Measurements from ENCODE around the gene CPNE2.
"Not testable (repeated sequence)": the region's sequence is repeated elsewhere in the genome, so short reads cannot be mapped to it uniquely, and the experiment has no call there.

CPNE2 gene

DNA sequence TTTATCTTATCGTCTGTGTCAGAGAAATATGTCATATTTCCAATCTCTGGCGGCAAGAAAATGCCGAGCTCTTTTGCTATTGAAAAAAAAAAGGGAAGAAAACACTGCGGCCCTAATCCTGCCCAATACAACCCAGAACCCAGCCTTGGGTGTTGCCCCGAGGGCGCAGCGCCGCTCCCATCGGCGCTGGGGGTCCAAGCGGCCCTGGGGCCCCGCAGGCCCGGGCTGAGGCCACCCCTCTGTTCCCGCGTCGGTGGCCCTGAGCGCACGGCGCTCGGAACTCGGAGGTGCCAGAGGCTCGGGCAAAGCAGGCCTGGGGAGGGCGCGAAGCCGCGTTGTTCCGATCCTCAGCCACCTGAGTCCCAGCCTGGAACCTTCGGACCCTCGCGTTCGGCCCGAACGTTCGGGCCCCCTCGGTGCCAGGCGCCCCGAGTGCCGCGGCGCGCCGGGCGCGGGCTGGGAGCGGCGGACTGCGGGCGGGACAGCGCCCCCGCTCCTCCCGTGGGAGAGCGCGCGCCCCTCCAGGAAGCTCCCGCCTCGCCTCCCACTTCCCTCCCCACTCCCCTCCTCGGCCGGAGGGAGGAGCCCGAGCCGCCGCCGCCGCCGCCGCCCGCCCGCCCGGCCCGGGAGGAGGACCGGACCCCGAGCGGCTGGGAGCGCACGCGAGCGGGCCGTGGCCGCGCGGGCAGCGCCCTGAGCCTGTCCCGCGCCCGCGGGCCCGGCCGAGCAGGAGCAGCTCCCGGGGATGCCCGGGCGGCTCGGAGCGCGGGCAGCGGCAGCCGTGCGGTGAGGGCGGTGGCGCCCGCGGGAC is at the start of gene CPNE2:
CPNE2 (plus strand) TSS at position 609 of the 811 bp plus-strand sequence. CDS start 18,160 bp downstream, outside the sequence.
- Histone ChIP-seq H3K27ac (peak within 1 kb of the TSS; percentile 48 to 90 (median 81)), H3K4me3 (peak within 1 kb of the TSS; percentile 45 to 83 (median 70))

- Histone ChIP-seq H3K27ac (peak overlapping the region in 8 of 21 experiments; percentile 71 to 91 (median 87)), H3K4me3 (no peak overlapping the region)
Measured at GRCh38 chr16:57043248-57043647, 49.1 kb upstream of the CPNE2 start.

GRCh38 chr16:57044931-57045693 is 47.3 kb upstream of the CPNE2 start:
- peak overlapping the region in 6 of 21 experiments; percentile 20 to 56 (median 49) for H3K27ac ChIP-seq
- no peak overlapping the region for H3K4me3 ChIP-seq

DNA sequence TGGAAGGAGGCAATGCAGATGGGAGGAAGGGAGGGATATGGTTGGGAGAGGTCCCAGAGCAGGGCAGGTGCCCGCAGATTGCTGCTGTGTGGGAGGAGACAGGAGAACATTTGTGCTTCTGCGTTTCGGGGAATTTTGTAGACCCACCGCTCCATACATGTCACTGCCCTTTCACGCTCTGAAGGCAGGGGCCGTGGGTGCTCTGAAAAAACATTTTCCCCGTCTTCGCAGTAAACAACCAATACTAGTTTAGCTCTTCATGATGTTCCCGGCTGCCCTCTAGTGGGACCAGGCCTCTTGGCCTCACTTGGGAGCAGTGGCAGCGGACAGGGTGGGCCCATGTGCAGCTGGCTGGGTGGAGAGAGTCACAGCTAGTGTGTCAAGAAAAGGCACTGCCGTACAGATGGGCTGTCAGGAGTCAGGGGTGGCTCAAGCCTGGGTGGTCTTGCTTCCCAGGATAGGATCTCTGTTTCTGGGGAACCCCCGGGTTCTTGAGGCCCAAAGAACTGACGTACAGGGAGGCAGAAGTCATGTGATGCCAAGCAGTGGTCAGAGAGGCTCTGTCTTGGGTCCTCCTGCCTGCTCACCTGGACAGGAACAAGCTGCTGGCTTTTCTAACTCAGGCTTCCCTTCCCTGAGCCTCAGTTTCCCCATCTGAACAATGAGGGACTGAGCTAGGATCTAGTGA is 46.5 kb upstream of the CPNE2 start:
- Histone ChIP-seq H3K4me3 (no peak overlapping the region), H3K27ac (peak overlapping the region in 6 of 21 experiments; percentile 0 to 56 (median 46))

DNA sequence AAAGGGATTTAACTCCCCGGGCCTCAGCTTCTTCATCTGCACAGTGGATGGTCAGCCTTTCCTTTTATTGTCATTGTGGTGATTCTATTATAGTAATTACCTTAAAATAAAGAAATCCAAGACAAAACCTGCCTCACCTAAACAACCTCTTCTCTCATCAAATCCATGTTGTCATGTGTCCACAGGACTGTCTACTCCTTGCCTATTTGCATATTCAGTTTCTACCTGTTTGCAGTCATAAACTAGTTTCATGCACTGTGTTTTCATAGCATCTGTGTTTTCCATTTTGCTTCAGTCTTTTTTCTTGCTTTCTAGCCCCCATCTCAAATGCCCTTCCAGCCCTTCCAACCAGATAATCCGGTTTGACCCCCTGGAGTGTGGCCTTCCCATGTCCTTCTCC is 44.3 kb upstream of the CPNE2 start:
- Histone ChIP-seq H3K4me3 (no peak overlapping the region), H3K27ac (no peak overlapping the region)

DNA sequence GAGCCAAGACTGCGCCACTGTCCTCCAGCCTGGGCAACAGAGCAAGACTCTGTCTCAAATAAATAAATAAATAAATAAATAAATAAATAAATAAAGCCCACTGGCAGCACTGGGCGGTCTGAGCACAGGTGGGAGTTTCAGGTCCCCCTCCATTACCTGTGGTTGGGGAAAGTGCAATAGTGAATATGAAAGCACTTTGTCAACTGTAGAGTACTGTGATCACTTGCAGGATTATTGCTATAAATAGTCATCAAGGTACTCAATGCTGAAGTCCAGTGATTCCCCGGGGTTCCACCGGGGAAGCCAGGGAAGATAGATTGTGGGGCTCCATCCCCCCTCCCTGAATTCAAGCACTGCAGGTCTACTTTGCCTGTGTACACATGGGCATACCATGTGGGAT is 42.7 kb upstream of the CPNE2 start:
- no peak overlapping the region for H3K4me3 ChIP-seq
- H3K27ac ChIP-seq: no peak overlapping the region

DNA sequence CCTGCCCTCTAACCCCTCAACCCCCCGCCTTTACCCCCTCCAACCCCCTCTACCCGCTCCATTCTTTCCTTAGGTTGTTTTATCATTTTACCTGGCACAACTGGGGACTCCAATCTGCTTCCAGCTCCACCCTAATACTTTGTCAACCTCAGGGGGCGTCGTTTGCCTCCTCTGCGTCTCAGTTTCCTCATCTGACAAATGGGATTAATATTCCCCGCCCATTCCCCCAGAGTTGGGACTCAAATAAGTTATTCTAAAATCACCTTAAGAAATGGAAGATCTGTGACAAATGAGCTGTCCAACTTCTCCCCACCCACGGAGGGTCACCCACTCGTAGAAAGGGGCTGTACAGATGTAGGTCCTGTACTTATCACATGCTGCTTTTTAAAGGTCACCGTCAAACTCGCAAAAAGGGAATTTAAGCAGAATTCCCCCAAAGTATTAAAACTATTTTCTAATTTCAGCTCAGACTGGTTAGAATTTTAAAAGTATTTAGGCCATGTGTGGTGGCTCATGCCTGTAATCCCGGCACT is 40.6 kb upstream of the CPNE2 start:
- no peak overlapping the region for H3K27ac ChIP-seq
- H3K4me3 ChIP-seq: no peak overlapping the region

- Histone ChIP-seq H3K4me3 (no peak overlapping the region), H3K27ac (no peak overlapping the region)
Measured at GRCh38 chr16:57053206-57053605, 39.2 kb upstream of the CPNE2 start.

GRCh38 chr16:57054338-57054737 is 38.0 kb upstream of the CPNE2 start:
- Histone ChIP-seq H3K27ac (no peak overlapping the region), H3K4me3 (no peak overlapping the region)

GRCh38 chr16:57054771-57055170 is 37.6 kb upstream of the CPNE2 start:
- Histone ChIP-seq H3K4me3 (no peak overlapping the region), H3K27ac (no peak overlapping the region)

DNA sequence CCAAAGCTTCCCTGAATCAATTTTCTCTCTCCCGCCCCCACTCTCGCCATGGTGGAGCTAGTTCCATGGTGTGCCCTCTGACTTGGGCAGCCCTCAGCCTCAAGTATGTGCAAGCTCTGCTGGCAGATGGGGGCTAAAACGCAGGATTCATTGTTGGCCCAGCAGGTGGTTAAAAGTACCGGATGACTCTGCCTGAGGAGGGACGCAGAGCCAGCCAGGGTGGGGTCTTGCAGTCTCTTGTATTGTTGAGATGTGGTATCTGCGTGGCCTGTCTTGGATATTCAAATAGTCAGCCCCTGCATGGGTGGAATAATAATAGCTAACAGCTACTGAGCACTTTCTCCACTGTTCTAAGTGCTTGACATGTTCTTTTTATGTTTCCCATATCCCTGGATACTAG is 36.7 kb upstream of the CPNE2 start:
- no peak overlapping the region for H3K4me3 ChIP-seq

GRCh38 chr16:57058291-57058861 is 34.0 kb upstream of the CPNE2 start:
- no peak overlapping the region for H3K4me3 ChIP-seq
- H3K27ac ChIP-seq: no peak overlapping the region

More for the DNA sequence above, 36.7 kb upstream of the CPNE2 start:
- H3K27ac ChIP-seq: no peak overlapping the region

DNA sequence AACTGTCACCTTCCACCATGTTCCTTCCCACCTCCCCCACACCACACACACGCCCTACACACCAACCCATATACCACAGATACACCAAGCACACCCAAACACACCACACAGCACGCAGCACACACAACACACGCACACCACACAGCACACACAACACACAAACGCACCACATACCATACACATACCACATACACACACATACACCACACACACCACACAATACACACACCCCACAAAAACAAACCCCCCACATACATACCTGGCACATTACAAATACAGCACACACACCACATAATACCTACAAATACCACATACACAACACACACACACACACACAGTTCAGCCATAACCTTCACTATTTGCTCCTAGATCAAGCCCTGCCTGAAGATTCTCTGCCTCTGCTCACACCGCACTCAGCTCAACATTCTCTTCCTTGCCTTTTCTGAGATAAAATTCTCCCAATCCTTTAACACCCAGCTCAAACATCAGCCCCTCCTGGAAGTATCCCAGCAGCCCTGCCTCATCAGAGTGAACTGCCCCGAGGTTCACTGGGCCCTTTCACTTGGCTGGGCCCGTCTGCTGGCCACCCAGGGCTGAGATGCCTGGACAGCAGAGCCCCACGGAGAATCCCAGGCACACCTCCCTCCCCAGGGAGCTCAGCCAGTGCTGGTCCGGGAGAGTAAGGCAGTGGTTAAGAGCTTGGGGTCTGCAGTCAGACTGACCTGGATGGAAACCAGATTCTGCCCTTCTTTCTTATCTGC is 31.9 kb upstream of the CPNE2 start:
- Histone ChIP-seq H3K4me3 (no peak overlapping the region), H3K27ac (peak overlapping the region in 11 of 21 experiments; percentile 7 to 79 (median 63))

DNA sequence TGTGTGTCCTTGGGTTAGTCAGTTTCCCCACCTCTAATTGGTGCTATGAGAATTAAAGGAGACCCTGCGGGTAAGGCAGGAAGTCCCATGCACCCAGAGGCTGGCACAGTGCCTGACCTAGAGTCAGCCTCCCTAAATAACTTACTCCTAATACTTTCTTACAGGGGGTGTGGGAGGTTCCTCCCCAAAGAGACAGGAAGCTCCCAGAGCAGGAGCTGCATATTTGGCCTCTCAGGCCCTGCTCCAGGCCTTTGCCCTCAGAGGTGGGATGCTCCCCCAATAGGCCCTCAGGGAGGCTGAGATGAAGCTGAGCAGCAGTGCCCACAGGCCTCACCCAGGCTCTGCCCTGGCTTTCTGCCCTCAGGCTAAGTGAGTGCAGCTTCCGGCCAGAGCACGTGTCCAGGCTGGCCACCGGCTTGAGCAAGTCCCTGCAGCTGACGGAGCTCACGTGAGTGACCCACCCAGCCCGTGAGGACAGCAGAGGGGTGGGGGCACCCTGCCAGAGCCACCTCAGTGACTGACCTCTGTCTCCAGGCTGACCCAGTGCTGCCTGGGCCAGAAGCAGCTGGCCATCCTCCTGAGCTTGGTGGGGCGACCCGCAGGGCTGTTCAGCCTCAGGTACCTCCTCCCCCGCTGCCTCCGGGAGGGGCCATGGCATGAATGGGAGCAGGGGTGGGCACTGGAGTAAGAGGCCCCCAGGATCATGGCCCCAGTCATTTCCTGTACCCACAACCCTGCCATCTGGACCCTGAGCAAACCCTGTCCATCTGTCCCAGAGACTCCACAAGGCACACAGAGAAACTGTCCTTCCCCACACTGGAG is 31.1 kb upstream of the CPNE2 start:
- peak overlapping the region in 16 of 21 experiments; percentile 7 to 81 (median 54) for H3K27ac ChIP-seq
- H3K4me3 ChIP-seq: no peak overlapping the region

DNA sequence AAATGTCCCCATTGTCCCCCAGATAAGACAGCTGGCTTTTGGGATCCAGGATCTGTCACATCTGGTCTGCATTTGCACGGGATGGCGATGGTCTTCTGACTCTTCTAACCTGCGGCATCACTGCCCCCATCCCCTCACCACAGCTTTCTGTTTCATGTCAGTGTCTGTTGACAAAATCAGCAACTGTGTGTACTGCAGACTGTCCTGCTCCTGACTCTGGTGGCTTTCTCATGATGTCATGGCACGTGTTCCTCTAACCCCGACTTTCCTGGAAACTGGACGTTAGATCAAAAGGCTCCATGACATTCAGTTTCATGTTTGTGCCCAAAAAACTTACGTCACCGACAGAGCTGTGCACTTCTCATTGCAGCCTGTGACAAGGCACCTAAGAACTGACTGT is 30.1 kb upstream of the CPNE2 start:
- Histone ChIP-seq H3K4me3 (no peak overlapping the region), H3K27ac (peak overlapping the region in 2 of 21 experiments; percentile 65 to 75)

DNA sequence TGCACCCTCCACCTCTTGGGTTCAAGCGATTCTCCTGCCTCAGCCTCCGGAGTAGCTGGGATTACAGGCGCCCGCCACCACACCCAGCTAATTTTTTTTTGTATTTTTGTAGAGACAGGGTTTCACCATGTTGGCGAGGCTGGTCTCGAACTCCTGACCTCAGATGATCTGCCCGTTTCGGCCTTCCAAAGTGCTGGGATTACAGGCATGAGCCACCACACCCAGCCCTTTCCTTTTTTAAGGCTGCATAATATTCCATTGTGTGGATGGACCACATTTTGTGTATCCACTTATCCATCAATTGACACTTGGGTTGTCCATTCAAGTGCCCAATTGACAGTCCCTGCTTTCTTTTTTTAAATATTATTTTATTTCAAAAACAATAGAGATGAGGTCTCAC is 29.2 kb upstream of the CPNE2 start:
- not testable (repeated sequence) for H3K27ac ChIP-seq, H3K4me3 ChIP-seq

DNA sequence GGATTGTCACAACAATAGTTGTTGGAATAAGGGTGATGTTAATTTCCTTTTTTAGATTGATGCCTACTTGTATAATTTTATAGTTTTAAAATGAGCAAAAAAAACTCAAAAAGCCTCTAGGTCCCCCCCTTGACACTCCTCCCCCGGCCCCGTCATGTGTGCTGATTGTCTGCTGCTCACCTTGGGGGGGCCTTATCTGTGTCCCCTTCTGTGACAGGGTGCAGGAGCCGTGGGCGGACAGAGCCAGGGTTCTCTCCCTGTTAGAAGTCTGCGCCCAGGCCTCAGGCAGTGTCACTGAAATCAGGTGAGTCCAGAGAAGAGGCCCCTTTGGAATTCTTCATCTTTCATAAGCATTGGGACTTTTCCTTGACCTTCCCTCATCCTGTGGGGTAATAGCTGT is 27.4 kb upstream of the CPNE2 start:
- Histone ChIP-seq H3K27ac (no peak overlapping the region), H3K4me3 (no peak overlapping the region)

DNA sequence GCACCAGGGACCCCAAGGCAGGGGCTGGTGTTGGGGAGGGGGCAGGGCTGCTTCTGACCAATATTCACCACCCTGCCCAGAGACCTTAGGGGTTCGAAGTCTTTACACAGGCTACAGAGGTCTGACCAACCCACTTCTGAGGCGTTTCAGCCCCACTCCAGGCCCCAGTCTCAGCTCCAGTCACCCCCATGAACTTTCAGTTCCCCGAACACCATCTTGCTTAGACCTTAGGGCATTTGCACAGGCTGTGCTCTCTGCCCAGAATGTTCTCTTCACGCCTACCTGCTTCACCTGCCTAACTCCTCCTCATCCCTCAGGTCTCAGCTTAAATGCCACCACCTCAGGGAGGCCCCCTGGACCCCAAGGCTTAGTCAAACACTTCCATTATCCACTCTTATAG is 25.8 kb upstream of the CPNE2 start:
- Histone ChIP-seq H3K4me3 (no peak overlapping the region), H3K27ac (no peak overlapping the region)
